Stimulated activated CD8-positive, alpha-beta memory T cell treated with anti-CD3 and anti-CD28 coated beads, Interleukin-7, amount 100 ng/mL, for 48 hours (primary cell): ENCODE data around the gene DIP2B.
"Not testable (repeated sequence)": the region's sequence is repeated elsewhere in the genome, so short reads cannot be mapped to it uniquely, and the experiment has no call there.

Experiments used
- DNase-seq, 2 donors: peaks; one replicate each; pipeline ENCODE4 v3.0.0-alpha.2; 2020; ENCODE audit warnings: low read depth in 1 of 2; ENCODE audit errors: extremely low read depth in 1 of 2

DIP2B gene

DNA sequence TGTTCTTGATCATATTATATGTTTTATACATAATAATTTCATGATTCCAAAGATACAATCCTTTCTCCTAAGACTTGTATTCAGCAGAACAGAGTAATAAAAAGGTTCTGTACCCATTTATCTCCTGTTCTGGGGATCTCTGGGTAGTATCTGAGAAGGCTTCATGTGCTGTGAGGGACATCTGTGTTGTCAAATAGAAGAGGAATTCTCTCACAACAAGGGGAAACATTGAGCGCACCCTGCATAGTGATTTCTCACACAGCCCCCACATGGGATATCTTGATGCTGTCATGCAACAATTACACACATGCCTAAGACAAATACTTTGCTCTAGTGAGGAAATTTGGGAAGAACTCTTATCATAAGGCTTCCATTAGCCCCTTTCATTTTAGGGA, 157.3 kb downstream of the DIP2B start:
- no peak for DNase-seq

DNA sequence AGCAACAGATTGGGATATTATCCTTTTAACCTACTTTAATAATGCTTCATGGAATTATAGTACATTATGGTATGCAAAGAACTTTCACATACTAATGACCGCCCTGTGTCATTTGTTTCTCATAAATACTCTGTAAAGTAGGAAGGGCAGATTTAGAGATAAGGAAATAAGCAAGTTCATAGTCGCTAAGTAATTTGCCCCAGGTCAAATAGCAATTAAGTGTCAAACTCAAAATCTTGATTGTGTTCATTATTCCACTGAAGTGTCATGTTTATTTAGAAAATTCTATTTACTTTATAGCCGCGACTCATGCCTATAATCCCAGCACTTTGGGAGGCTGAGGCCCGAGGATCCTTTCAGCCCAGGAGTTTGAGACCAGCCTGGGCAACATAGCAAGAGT, 160.4 kb downstream of the DIP2B start:
- DNase-seq: no peak

DNA sequence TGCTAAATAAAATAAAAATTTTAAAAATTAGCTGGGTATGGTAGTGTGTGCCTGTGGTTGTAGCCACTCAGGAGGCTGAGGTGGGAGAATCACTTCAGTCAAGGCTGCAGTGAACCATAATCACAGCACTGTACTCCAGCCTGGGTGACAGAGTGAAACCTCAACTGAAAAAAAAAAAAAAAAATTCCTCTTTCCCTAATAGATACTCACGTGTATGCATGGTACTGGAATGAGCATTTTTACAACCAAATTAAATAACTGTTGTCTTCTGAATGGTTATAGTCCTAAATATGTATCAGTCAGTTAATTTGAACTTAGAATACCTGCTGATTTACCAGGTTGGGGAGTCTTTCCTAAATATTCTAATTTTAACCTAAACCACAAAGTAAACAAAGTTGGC, 160.8 kb downstream of the DIP2B start:
- no peak for DNase-seq

DNA sequence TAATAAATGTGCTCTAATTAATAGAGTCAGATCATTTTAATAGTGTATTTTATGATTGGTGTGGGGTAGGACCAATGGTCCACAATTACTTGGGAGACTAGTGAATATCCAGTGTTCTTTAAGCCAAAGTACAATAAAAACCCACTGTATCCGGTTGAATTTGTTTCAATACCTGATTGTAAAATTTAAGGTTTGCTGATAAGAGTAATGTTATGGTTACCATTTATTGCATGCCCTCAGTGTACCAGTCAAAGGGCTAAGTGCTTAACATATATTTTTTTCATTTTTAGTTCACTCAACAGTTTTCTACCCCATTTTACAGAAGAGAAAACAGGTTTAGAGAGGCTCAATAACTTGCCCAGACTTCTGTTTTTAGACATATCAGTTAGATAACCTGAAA, 161.2 kb downstream of the DIP2B start:
- no peak for DNase-seq

DNA sequence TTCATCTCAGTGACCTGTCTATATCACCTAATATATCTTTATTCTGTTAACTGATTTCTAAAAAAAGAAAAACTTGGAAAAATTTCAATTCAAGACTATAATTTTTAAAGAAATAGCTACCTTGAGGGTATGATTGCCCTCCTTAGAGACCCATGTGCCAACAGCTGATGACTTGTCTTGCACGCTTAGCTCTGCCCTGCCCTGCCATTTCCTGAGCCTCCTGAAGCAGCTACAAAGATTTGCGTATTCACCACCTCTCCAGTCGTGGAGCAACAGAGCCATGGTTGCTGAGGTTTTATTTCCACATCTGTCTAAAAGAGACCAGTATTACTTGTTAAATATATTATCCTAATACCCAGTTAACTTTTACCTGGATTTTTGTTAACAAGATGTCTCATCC, 167.4 kb downstream of the DIP2B start:
- no peak for DNase-seq

DNA sequence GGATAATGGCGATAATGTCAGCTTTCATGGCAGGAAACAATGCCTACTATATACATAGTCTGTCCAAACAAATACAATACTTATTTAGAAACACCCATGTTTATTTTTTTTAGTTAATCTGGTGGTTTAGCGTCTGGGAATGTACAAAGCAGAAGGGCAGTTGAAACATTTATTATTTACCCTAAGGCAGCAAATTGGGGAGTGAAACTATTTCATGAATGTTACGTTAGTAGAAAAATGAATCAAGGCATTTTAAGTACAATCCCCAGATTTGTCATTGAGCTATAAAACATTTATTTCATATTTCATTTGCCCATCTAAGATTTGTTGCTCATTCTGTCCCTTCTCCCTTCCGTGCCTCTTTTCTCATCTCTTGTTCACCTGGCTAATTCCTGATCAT, 172.0 kb downstream of the DIP2B start:
- no peak for DNase-seq

DNA sequence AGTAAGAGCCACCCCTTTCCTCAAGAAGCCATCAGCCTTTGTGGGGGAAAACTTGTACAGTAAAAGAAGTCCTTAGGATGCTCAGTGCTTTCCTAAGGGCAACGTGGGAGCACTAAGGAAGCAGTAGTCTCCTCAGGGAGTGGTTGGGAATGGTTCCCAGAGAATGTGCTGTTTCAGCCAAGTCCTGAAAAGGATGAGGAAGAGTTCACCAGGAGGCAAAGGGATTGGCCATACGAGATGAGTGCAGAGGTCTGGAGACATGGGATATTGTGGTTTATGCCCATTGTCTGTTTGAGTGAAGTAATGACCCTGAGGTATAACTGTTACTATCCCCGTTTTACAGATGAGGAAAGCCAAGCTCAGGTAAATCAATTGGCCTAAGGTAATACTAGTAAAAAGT, 173.1 kb downstream of the DIP2B start:
- DNase-seq: no peak

DNA sequence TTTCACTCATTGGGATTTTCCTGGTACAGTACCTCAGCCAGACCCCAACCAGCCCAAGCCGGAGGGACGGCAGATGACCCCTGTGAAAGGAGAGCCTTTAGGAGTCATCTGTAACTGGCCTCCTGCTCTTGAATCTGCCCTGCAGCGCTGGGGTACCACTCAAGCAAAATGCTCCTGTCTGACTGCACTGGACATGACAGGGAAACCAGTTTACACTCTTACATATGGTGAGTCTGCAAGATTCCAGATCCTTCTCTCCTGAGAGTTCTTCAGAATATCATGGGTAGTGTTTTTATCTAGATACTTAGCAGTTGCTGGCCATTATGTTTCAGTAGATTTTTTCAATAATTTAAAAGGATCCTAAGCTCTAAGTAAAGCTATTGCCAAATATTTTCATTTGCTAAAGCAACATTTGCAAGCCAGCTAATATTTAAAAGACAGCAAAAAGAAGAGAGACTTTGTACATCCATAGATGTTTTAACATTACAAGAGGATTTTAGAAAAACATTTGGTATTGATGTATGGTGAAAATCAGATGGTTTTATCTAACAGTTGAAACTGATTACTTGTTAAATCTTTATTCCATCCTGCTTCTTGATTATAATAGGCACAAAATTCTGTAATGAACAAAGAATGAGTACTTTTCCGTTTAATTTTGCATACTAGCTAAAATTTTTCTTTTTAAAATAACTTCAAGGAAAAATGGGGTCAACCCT, 174.0 kb downstream of the DIP2B start:
- DNase-seq: no peak

DNA sequence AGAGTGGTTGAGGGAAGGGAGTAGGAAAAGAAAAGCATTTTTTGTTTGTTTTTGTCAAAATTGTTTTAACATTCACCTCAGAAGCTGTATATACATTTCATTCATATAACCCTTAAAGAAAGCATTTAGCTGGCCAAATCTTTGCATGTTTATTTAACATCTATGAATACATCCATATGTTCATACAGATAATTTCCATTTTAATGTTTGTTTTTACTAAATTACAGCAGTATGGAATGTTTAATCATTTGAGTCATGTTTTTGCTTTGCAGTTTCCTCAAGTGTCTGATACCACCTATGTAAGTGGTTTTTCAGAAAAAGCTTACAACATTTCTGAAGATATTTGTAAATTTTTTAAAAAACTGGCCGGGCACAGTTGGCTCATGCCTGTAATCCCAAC, 174.8 kb downstream of the DIP2B start:
- DNase-seq: no peak

DNA sequence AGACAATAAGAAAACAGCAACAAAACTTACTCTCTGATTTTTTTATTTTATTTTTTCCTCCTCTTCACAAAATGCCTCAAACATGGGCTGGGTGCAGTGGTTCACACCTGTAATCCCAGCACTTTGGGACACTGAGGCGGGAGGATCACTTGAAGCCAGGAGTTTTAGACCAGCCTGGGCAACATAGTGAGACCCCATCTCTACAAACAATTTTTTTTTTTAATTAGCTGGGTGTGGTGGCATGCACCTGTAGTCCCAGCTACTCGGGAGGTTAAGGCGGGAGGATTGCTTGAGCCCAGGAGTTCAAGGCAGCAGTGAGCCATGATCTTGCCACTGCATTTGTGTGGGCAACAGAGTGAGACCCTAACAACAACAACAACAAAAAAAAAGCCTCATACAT, 176.3 kb downstream of the DIP2B start:
- DNase-seq: not testable (repeated sequence)

DNA sequence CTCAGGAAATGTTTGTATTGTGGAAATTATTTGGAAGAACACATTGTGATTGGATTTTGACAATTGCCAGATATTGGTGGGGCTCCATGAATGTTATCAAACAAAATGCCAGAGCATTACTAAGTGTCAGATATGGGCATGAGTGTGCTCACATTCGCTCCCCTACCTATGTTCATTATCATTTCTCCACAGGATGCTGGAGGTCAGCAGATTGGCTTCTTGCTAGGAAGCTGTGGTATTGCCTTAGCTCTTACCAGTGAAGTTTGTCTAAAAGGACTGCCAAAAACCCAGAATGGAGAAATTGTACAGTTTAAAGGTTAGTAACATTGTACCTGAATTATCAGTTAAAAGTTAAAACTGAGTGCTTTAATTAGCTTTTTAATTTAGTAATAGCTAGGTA, 180.9 kb downstream of the DIP2B start:
- DNase-seq: no peak

DNA sequence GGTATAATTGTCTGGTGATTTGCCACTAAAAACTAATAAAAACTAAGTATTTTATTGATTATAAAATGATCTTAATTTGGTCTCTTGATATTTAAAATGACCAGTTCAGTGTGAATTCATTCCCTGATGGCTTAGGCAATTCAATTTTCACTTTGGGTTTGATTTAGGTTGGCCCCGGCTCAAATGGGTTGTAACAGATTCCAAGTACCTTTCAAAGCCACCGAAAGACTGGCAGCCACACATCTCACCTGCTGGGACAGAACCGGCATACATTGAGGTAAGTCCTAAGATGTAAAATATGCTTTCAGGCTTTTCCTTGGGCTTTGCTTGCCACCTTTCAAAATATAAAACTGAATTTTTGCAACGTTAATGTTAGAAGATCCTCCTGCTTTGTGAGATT, 181.6 kb downstream of the DIP2B start:
- DNase-seq: no peak

DNA sequence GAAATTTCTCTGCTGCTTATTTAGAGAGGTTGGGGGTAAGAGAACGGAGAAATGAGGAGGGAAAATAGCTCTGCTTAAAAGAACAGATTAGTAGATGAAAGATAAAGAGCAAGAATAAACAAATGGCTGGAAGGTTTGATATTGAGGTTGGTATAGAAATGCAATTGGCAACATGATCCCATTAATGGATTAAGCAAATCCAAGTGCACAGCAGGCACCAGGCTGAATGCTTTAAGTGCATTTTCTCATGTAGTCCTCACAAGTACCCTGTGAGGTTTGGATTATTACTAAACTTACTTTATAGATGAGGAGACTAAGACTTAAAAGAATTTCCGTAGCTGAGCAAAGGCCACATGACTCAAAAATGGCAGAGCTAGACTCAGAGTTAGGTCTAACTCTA, 182.2 kb downstream of the DIP2B start:
- DNase-seq: no peak

DNA sequence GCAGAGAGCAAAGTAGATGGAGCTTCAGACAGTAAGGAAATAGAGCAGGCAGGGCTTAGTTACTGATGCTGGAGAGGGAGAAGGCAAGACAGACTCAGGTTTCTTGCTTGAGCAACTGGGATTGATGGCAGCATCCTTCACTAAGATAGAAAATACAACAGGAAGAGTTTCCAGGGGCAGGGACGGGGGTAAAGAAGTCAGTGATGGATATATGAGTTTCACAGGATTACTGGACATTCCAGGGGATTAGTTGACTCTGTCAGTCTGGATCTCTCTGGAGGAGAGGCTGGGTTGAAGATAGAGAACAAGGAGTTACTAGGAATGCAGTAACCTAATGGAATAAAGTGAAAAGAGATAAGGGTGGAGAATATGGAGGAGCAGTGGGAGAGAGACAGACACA, 184.7 kb downstream of the DIP2B start:
- no peak for DNase-seq

DNA sequence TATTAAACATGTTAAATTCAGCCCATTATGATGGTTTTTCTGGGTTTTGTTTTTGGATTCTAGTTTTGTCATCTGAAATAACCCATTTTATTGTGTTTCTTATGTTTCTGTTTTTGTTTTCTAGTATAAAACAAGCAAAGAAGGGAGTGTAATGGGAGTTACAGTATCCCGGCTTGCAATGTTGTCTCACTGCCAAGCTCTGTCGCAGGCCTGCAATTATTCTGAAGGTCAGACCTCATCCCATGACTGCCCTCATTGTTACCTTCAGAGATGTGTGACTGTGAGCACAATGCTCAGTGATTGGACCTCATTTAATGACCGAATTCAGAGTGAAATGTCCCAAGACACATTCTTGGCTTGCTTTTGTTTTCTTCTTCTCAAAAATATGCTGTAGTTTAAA, 186.1 kb downstream of the DIP2B start:
- DNase-seq: no peak

DNA sequence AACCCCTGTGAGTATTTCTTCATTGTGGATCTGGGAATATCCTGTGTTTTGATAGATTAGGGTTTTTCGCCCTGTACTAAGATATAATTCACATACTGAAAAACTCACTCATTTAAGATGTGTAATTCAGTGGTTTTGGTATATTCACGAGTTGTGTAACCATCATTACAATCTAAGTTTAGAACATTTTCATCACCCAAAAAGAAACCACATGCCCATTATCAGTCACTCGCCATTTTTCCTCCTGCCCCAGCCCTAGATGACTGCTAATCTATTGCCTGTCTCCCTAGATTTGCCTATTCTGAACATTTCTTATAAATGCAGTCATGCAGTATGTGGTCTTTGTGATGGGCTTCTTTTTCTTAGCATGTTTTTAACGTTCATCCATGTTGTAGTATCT, 191.2 kb downstream of the DIP2B start:
- no peak for DNase-seq

DNA sequence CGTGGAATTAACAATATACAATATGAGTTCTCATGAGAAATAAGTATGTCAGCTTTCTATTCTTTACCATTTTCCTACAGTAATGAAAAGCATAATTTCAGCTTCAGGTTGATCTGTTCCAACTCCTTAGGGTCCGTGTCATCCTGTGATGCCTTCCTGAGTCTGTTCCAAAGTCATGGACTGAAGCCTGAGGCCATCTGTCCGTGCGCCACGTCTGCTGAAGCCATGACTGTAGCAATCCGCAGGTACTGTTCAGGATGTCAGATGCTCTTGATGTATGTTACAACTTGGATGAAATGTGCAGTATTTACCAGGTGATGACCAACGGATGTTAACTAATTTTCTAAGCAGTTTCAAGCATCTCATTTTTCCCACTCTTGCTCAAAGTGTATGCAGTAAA, 192.1 kb downstream of the DIP2B start:
- no peak for DNase-seq

DNA sequence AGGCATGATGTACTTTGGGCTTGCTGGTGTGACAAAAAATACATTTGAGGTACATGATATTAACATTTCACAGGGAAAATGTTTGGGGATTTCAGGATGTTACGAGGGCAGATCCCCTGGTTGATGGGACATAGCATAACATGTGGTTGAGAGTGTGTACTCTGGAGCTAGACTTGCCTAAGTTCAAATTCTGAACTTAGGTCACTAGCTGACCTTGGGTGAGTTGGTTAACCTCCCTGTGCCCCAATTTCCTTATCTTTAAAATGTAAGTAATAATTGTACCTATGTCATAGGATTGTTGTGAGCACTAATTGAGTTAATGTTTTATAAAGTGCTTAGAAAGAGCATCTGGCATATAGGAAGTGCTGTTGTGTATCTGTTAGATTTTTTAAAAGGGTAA, 194.4 kb downstream of the DIP2B start:
- no peak for DNase-seq

DNA sequence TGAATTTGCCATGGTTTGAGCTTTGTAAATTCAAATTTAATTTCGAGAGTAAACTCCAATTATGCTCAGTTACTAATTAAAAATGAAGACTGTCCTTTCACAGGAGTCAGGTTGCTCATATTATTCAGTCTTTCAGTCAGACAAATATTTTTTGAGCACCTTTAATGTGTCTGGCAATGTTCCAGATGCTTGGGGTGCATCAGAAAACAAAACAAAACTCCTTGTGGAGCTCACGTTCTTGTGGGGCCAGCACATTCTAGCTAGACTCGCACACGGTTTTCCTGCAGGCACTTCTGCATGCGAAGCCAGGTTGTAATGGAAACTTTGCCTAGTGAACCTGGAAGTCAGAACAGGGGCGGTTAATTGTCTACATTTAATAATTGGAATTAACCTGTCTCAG, 195.2 kb downstream of the DIP2B start:
- no peak for DNase-seq

DNA sequence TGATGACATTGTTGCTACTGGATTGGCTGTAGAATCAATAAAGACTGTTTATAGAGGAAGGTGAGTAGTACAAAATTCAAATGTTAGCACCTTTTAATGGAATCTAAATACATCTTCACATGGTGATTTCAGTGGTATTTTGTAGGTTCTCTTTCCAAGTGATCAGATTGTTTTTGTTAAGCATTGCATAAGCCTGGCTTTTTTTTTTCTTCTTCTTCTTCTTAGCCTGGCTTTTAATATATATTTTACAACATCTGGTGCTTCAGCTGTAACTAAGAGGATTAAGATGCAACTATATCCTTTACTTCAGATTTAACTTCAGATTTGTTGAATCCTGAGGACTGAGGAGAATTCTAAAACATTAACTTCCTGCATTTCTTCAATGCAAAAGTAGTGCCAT, 201.8 kb downstream of the DIP2B start:
- DNase-seq: no peak

DNA sequence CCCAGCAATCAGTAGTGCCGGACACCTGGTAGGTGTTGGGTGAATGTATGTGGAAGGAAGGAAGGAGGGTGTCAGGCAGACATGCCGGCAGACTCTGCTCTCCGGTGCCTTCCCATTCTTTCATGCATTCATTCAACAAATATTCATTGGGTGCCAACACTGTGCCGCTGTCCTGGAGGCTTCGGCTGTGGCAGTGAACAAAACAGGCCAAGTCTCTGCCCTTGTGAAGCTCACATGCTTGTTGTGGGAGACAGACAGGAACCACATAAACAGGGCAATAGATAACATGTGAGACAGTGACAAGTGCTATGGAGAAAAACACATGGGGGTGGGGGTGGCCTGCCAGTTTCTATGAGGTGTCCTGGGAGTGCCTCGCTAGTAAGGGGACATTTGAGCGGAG, 202.6 kb downstream of the DIP2B start:
- no peak for DNase-seq

DNA sequence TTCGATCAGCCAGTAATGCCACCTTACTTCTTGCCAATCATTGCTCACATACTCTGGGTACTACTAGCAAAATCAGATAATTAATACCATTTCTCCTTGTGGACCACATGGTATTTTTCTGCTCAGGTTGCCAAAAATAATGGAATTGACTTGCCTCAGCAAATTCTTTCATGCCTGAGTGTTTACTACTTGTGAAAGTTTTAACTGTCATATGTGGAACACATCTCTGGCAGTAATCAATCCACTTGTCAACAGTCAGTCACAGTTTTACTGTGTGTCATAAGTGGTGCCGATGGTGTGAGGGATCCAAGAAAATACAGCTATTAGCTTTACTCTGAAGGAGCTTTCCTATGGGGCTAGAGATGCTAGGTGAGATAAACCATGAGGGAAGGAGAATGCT, 203.8 kb downstream of the DIP2B start:
- DNase-seq: no peak

DNA sequence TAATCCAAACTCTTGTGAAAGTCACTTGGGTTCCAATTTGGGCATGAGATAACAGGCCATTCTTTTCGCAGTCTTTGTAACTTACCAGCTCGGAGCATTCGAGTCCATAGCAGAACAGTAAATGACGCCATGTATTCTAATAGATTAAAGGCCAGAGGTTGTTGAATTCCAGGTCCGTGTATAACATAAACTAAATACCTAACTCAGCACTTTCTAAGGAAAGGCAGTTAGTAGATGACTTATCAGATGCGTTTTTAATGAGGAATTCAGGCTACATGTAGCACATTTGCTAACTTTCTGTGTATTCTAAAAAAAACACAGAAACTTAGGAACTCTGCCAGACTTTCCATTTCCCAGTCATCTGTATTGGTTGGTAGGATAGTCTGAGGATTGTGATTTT, 206.3 kb downstream of the DIP2B start:
- no peak for DNase-seq

DNA sequence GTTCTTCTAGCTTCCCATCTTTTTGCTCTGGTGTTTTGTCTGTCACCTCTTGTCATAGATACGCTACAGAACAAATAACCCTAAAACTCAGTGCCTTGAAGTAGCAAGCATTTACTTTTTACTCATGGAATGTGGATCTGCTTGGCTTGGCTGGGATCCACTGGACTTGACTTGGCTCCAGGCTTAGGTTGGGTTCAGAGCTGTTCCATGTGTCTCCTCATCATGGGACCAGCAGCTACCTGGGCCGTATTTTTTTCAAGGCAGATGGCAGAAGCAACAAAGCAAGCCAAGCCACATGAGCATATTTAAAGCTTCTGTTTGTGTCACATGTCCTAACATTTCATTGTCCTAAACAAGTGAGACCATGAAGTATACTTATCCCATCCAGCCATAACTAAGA, 210.4 kb downstream of the DIP2B start:
- no peak for DNase-seq
